Prostate gland (tissue), 2 donors: ENCODE measurements around the gene RACK1. TPM values are rescaled to one million over a fixed set of nuclear protein-coding genes. Genes with fewer than 3 reads are reported as not detected.
A peak's percentile ranks its signal among the peaks of the same experiment; 100 is the strongest.

Experiments
- DNase-seq: peaks from one replicate; pipeline ENCODE4 v3.0.0-alpha.2; 2019; ENCODE audit warnings: low spot score
- H3K27ac ChIP-seq, 2 donors: fragments of 200-600 bp; sonication (generic); 2 replicates each; pipeline ENCODE4 v1.5.1; 2017 to 2019
- H3K27me3 ChIP-seq: fragments of 200-600 bp; sonication (generic); replicated peaks from 2 replicates; pipeline ENCODE4 v1.5.1; 2019; ENCODE audit not compliant: insufficient read depth
- H3K36me3 ChIP-seq, 2 donors: fragments of 200-600 bp; sonication (generic); 1 replicate in 1 of 2; 2 replicates in 1 of 2; pipeline versions ENCODE4 v1.5.1 to v1.8.1; 2017 to 2019
- H3K4me1 ChIP-seq: fragments of 200-600 bp; sonication (generic); replicated peaks from 2 replicates; pipeline ENCODE4 v1.5.1; 2019
- H3K4me3 ChIP-seq, 2 donors: fragments of 200-600 bp; sonication (generic); 2 replicates each; pipeline ENCODE4 v1.5.1; 2017 to 2019
- H3K9me3 ChIP-seq: fragments of 200-600 bp; sonication (generic); 2 replicates; pipeline ENCODE4 v1.5.1; 2017
- CTCF ChIP-seq, 4 experiments: fragments of 200-600 bp in 2 of 4; fragments of 450-650 bp in 2 of 4; sonication (generic) in 2 of 4; IDR thresholded peaks; 1 replicate in 3 of 4; 2 replicates in 1 of 4; pipeline ENCODE4 v1.5.1; 2016 to 2019; ENCODE audit warnings: antibody characterized with exemption in 4 of 4, mild to moderate bottlenecking in 2 of 4, moderate library complexity in 2 of 4
- POLR2A ChIP-seq: fragments of 450-650 bp; IDR thresholded peaks from one replicate; pipeline ENCODE4 v1.6.1; 2016; ENCODE audit warnings: antibody characterized with exemption, mild to moderate bottlenecking
- POLR2AphosphoS5 ChIP-seq: sonication (generic); formaldehyde crosslinking; IDR thresholded peaks from one replicate; pipeline ENCODE4 v1.6.1; 2017; ENCODE audit warnings: antibody characterized with exemption
- WGBS: methylation state at CpG from one replicate; pipeline ENCODE4 v1.1.5; 2018; 5-methylcytosine and 5-hydroxymethylcytosine counted together
- intact Hi-C: fragments of 100-400 bp; cut with DNase I; formaldehyde crosslinking; loops from one replicate; pipeline ENCODE4 v1.14.2; 2022
- total RNA-seq, 2 donors: library from RNA; depleted of rRNA; stranded (reverse); fragments of >200 nt; gene quantifications; one replicate each; pipeline ENCODE4 v1.1.0, GENCODE V29; 2016

Gene RACK1
- total RNA-seq, 2 donors from 2014 or later, result 2,058 to 4,360 TPM

- H3K36me3 ChIP-seq, result no peaks in the 10 kb centered on the region
- peak overlapping the region; percentile 84 to 90 for H3K4me3 ChIP-seq
- DNase-seq, result no peak
- H3K27ac ChIP-seq, result peak overlapping the region; percentile 98
- no peaks in the 10 kb centered on the region for H3K27me3 ChIP-seq
- no peaks in the 10 kb centered on the region for H3K4me1 ChIP-seq
- intact Hi-C loops, result loop anchor here (2.0 kb wide), 1 partner anchor 20 kb away; the partner anchor contains the start of gene RACK1
- TF ChIP-seq POLR2A (no peak), CTCF (IDR thresholded peaks at IDR 0.05) (peak in 2 of 4 experiments; percentile 29 to 36)
- WGBS, result 0% methylated on average over 17 of the region's 18 CpGs
- no peaks in the 10 kb centered on the region for H3K9me3 ChIP-seq
These were observed 21.1 kb downstream of the RACK1 start for GRCh38 chr5:181222630-181223057.

GRCh38 chr5:181221792-181222629 lies 21.7 kb downstream of the RACK1 start:
- peak overlapping the region; percentile 98 for H3K27ac ChIP-seq
- peak overlapping the region; percentile 84 to 90 for H3K4me3 ChIP-seq
- no peaks in the 10 kb centered on the region for H3K27me3 ChIP-seq
- no peaks in the 10 kb centered on the region for H3K4me1 ChIP-seq
- intact Hi-C loops, result loop anchor here (2.0 kb wide), 1 partner anchor 21 kb away; the partner anchor contains the start of gene RACK1
- WGBS, result 4% methylated on average over 50 of the region's 50 CpGs
- no peaks in the 10 kb centered on the region for H3K9me3 ChIP-seq
- DNase-seq, result peak; percentile 96
- H3K36me3 ChIP-seq, result no peaks in the 10 kb centered on the region
- no peak for TF ChIP-seq POLR2A
- peak; percentile 86 for TF ChIP-seq POLR2AphosphoS5

- H3K27ac ChIP-seq, result no peak overlapping the region
- no peaks in the 10 kb centered on the region for H3K27me3 ChIP-seq
- WGBS, result 53% methylated on average over 27 of the region's 27 CpGs
- intact Hi-C loops, result no loop called here
- TF ChIP-seq POLR2A (no peak), POLR2AphosphoS5 (no peak), CTCF (IDR thresholded peaks at IDR 0.05) (no peak)
- H3K4me3 ChIP-seq, result no peak overlapping the region
- no peaks in the 10 kb centered on the region for H3K36me3 ChIP-seq
- no peaks in the 10 kb centered on the region for H3K9me3 ChIP-seq
- no peaks in the 10 kb centered on the region for H3K4me1 ChIP-seq
- no peak for DNase-seq
These were observed 22.5 kb downstream of the RACK1 start for GRCh38 chr5:181221105-181221791.

GRCh38 chr5:181220178-181220515 lies 23.6 kb downstream of the RACK1 start:
- DNase-seq, result no peak
- H3K9me3 ChIP-seq, result no peaks in the 10 kb centered on the region
- no peaks in the 10 kb centered on the region for H3K36me3 ChIP-seq
- no peak overlapping the region for H3K4me3 ChIP-seq
- no peak for TF ChIP-seq CTCF (IDR thresholded peaks at IDR 0.05)
- no peak for TF ChIP-seq POLR2A
- TF ChIP-seq POLR2AphosphoS5, result no peak
- intact Hi-C loops, result no loop called here
- H3K4me1 ChIP-seq, result no peaks in the 10 kb centered on the region
- 90% methylated on average over 10 of the region's 10 CpGs for WGBS
- H3K27ac ChIP-seq, result no peak overlapping the region
- no peaks in the 10 kb centered on the region for H3K27me3 ChIP-seq

- H3K27ac ChIP-seq, result no peak overlapping the region
- no peaks in the 10 kb centered on the region for H3K36me3 ChIP-seq
- WGBS, result 66% methylated on average over 49 of the region's 49 CpGs
- no peak overlapping the region for H3K4me3 ChIP-seq
- no peaks in the 10 kb centered on the region for H3K9me3 ChIP-seq
- no peaks in the 10 kb centered on the region for H3K4me1 ChIP-seq
- intact Hi-C loops, result no loop called here
- TF ChIP-seq POLR2A, result no peak
- no peak for DNase-seq
- no peaks in the 10 kb centered on the region for H3K27me3 ChIP-seq
These were observed 24.2 kb downstream of the RACK1 start for GRCh38 chr5:181219262-181220177.
